ENCODE data around the gene ITGB1BP2.

- TF ChIP-seq MYC (IDR thresholded peaks at IDR 0.05; ENCODE audit: low read depth, low read length) = no peak
- TF ChIP-seq POLR2A (IDR thresholded peaks at IDR 0.05; ENCODE audit: extremely low read depth, insufficient read length) = no peak
- TF ChIP-seq CTCF (IDR thresholded peaks at IDR 0.05; ENCODE audit: low read depth, low read length) = no peak
- TF ChIP-seq MAX (IDR thresholded peaks at IDR 0.05; ENCODE audit: low read depth, low read length) = no peak
Measured at GRCh38 chrX:71296806-71297205, 4.7 kb upstream of the ITGB1BP2 start.
